ENCODE results near the gene CHAF1B. TPM values are rescaled to one million over a fixed set of nuclear protein-coding genes. Genes with fewer than 3 reads are reported as not detected.

The CHAF1B gene
- total RNA-seq, 3 donors from 2014 or later = 1.4 to 4.7 (median 1.5) TPM

GRCh38 chr21:36430841-36431240 is 45.6 kb downstream of the CHAF1B start:
- intact Hi-C loops (cut with DNase I, micrococcal nuclease) = no loop called here
- Histone ChIP-seq H3K9me3 (no peaks in the 10 kb centered on the region), H3K4me3 (no peak overlapping the region), H3K4me1 (ENCODE audit: low read depth) (no peaks in the 10 kb centered on the region), H3K36me3 (ENCODE audit: low read depth) (no peaks in the 10 kb centered on the region)
- DNase-seq = no peak
- ATAC-seq = no peak
- no peak for TF ChIP-seq CTCF (IDR thresholded peaks at IDR 0.05)

GRCh38 chr21:36431252-36431651 is 46.1 kb downstream of the CHAF1B start:
- intact Hi-C loops (cut with DNase I, micrococcal nuclease) = no loop called here
- no peaks in the 10 kb centered on the region for H3K4me1 ChIP-seq (ENCODE audit: low read depth)
- ATAC-seq = no peak
- H3K4me3 ChIP-seq = no peak overlapping the region
- TF ChIP-seq CTCF (IDR thresholded peaks at IDR 0.05) = no peak
- H3K9me3 ChIP-seq = no peaks in the 10 kb centered on the region
- no peaks in the 10 kb centered on the region for H3K36me3 ChIP-seq (ENCODE audit: low read depth)
- no peak for DNase-seq

GRCh38 chr21:36433059-36433709 is 48.0 kb downstream of the CHAF1B start:
- TF ChIP-seq CTCF (IDR thresholded peaks at IDR 0.05) = no peak
- ATAC-seq (no peak), DNase-seq (no peak)
- no peaks in the 10 kb centered on the region for H3K36me3 ChIP-seq (ENCODE audit: low read depth)
- H3K9me3 ChIP-seq = no peaks in the 10 kb centered on the region
- no peak overlapping the region for H3K4me3 ChIP-seq
- H3K4me1 ChIP-seq (ENCODE audit: low read depth) = no peaks in the 10 kb centered on the region
- intact Hi-C loops (cut with DNase I, micrococcal nuclease) = no loop called here

- intact Hi-C loops (cut with DNase I, micrococcal nuclease) = no loop called here
- DNase-seq (no peak), ATAC-seq (no peak)
- H3K36me3 ChIP-seq (ENCODE audit: low read depth) = no peaks in the 10 kb centered on the region
- H3K4me3 ChIP-seq = no peak overlapping the region
- no peaks in the 10 kb centered on the region for H3K4me1 ChIP-seq (ENCODE audit: low read depth)
- no peak for TF ChIP-seq CTCF (IDR thresholded peaks at IDR 0.05)
- H3K9me3 ChIP-seq = no peaks in the 10 kb centered on the region
Measured at GRCh38 chr21:36434144-36434543, 49.0 kb downstream of the CHAF1B start.

- Histone ChIP-seq H3K36me3 (ENCODE audit: low read depth) (no peaks in the 10 kb centered on the region), H3K4me1 (ENCODE audit: low read depth) (no peaks in the 10 kb centered on the region), H3K9me3 (no peaks in the 10 kb centered on the region), H3K4me3 (no peak overlapping the region)
- ATAC-seq (no peak), DNase-seq (no peak)
- TF ChIP-seq CTCF (IDR thresholded peaks at IDR 0.05) = no peak
- intact Hi-C loops (cut with DNase I, micrococcal nuclease) = no loop called here
Measured at GRCh38 chr21:36436829-36437744, 51.9 kb downstream of the CHAF1B start.
